HG03521 (cell line): Measurements from ENCODE around the gene CXCR6.

Experiments used
- ATAC-seq: cut with Tn5 transposase; IDR thresholded peaks from one replicate; pipeline ENCODE4 v1.9.1; 2021; ENCODE audit warnings: mild to moderate bottlenecking, moderate library complexity; ENCODE audit not compliant: unreplicated experiment

Gene CXCR6

DNA sequence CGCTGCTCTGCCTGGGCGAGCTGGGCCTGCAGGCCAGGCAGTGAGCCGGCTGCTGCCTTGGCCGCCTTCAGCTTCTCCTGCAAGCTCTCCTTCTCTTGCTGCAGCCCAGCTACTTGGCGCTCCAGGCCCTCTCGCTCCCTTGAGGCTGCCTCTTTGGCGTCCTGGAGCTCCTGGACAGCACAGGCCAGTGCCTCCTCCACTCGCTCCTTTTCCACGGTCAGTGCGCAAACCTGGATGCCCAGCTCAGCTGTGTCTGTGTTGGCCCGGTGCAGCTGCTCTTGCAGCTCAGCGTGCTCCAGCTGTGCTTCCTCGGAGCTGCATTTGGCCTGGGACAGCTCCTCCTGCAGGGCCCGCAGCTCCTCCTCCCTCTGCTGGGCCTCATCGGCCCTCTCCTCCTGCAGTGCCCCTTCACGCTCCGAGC, 23.1 kb downstream of the CXCR6 start:
- no peak for ATAC-seq

DNA sequence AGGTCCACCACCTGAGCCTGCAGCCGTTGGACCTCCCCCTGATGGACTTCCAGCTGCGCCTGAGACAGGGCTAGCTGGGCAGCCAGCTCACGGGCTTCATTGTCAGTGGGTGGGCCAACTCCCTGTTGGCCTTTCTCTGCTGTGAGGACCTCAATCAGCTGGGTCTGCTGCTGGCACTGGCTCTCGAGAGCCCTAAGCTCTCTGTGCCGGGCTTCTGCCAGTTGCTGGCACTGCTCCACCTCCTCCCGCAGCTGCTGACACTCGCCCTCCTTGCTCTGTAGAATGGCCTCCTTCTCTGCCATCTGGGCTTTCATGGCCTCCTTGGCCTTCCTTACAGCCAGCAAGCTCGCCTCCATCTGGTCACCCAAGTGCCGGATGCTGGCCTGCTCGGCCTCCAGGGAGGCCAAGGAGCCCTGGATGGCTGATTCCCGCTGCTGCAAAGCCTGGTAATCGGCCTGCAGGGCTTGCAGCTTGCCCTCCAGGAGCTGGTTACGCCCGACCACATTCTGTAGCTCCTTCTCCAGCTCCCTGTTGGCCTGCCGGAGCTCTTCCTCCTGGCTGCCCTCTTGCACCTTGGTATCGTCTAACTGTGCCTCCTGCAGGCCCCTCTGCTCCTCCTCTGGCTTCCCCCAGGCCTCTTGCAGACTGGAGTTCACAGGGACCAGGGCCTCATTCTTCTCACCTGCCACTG, 23.8 kb downstream of the CXCR6 start:
- no peak for ATAC-seq

DNA sequence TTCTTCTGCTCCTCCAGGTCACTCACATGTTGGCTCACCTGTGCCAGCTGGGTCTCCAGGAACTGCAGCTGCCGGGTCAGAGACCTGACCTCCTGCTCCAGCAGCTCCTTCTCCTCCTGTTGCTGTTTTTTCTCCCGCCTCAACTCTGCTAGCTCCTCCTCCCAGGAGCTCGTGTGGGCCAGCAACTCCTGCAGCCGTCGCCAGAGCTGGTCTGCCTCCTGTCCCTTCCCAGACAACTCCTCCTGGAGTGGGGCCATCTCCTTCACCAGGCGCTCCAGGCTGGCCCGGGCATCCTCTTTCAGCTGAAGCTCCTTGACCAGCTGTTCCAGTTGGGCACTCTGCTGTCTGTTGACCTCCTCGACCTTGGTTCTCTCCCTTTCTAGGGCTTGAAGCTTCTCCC, 24.5 kb downstream of the CXCR6 start:
- no peak for ATAC-seq

DNA sequence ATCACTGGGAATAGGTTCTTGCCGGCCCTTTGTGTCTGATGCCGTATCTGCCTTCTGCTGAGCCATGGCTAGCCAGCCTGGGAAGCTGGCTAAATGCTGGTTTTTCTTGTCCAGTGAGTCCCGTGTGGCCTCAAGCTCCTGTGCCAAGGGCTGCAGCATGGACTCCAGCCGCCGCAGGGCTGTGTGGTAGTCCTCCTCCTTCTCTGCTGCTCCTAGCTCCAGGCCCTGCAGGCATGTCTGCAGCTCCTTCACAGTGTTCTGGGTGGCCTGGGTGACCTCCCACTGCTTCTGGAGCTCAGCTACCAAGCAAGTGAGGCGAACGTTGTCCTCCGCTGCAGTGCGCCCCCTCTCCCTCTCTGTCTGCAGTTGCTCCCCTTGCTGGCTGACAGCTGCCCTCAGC, 24.9 kb downstream of the CXCR6 start:
- no peak for ATAC-seq

DNA sequence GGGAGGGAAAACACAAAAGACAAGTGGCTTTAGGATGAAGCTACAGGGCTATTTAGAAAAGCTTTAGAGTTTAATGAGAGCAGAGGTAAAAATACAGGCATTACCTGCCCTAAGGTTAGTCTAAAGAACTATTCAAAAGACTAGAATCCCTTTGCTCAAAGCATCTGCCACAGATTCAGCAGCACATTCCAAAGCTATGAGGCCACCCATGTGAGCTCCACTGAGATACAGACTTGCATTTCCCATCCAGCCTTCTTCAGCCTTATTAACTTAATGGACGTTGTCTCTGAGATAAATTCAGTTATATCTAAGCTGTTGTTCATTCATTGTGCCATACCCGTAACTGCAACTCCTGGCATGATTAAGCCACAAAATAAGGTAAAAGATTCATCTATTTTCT, 25.4 kb downstream of the CXCR6 start:
- ATAC-seq, result no peak

DNA sequence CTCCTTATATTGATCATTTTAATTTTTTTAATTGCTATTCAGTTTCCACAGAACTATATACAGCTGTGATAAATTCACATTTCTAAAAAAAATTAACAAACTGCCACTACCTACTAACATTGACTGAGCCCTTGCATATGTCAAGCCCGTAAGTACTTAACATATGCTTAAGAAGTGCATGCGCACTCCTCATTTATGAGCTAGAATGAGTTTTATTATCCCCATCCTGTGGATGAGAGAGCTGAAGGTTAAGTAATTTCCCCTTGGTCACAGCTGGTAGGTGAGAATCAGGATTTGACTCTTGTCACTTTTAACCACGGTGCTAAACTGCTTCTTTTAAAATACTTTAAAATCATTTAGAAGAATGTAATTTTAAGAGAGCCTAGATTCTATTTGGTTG, 25.9 kb downstream of the CXCR6 start:
- ATAC-seq, result no peak

DNA sequence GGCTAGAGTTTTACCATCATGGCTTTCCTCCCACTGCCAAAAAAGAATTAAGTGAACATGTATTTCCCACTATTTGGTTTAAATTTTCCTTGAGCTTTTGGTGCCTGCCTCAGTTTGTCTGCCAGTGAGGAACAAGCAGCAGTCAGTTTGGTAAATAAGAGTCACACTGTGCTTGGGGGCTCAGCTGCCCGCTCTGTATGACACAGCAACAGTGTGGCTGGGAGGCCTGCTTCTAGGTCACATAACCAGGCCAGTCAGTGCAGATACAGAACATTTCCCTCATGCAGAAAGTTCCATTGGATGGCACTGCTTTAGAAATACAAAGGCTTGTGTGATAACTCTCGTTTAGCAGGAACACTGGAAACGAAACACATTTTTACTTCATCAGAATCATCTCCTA, 26.7 kb downstream of the CXCR6 start:
- ATAC-seq, result no peak

DNA sequence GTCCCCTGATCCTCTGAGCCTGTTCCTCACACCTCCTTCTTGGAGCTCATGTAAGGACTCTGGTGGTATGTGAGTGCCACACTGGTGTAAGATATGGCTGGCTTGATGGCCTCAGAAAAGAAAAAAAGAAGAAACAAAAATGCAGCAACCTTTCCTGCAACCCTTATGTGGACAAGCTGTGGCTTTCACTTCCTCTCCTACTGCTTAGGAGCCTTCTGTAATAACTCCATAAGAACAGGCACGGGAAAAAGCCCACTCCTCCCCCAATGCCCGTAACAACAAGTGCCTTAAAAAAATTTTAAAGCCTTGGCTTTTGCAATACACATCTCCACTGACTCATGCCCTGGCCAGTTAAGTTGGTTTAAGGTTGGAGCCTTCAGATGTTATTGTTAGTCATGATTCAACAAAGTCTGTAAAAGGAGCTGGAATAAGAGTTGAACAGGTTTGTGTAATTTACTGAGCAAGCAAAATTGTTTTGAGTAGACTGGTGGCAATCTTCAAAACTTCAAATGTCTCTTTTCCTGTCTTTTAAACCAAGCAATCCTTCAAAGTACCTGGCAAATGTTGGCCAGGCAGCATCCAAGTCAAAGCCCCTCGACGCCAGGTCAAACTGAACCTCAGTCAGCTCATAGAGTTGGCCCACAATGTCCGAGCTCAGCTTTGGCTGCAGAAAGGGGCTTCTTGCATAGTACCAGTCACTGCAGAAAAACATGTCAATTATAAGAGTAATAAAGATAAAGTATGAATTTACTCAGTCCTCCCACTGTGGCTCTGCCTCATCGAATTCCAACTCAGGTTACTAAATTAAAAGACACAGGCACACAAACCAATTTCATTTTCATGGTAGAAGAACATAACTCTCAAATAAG, 29.5 kb downstream of the CXCR6 start:
- ATAC-seq, result no peak

DNA sequence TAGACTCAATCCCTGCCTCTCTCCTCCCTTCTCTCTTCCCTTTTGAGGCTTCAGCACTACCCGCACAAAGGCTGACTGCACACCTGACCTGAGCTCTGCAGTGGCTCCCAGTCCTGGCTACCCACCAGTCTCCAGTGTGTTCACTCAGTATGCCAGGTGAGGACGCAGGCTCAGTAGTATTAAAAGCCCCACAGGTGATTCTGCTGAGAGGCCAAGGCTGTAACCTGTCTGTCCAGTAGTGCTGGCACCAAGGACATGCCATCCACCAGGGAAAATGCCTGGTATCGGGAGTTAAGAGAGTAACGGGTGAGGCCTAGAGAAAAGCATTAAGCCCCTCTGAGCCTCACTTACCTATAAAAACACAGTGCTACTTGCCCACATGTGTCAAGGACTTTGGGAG, 31.4 kb downstream of the CXCR6 start:
- no peak for ATAC-seq

DNA sequence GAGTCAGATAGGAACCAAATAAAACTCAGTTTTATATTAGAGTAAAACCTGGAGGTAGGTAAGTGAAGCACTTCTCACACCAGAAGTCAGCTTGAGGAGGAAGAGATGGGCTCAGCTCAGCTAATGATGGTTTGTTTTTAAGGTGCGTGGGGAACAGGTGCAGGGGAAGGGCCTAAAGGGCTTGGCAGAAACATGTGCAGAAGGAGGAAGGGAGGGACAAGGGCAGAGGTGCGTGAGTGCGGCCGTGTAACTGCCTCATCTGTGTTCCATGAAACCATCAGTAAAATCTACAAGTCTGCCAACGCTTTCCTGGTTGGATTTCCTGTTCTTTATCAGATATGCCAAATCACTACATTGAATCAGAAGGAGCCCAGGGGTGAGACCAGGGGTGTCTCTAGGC, 32.4 kb downstream of the CXCR6 start:
- ATAC-seq, result no peak

DNA sequence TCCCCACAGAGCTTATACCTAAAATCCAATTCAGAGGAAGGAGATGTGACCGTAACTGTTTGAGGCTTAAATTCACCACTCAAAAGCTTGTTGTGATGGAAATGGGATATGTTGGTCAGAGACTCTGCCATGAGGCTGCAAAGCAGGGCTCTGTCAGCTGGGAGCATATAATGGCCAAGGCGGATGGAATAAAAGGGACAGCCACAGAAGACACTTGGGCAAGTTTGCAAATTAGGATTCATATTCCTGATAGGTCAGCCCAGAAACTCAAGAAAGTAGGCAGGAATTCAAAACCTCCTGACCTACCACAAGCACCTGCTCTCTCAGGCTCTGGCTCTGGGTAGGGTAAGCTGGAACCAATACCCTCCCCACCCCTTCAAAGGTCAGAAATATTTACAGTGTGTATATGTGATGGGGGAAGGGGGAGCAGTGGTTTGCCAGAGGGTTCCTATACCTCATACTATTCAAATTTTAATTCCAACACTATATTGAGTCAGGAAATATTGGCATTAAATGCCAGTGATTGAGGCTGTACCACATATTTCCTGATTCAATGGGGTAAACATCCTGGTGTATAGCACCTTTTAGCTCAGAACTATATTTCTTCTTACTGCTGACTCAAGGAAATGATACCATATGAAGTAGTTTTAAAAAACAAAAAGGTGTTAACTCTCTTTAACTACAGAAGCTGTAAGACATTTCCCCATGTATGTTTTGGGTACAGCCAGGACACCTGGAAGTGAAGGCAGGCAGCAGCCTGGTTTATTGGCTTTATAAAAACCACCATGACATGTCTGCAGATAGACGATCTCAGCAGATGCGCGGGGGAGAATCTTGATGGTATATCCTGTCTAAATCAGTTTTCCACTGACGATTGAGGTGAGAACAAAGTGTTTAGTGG, 33.2 kb downstream of the CXCR6 start:
- no peak for ATAC-seq

DNA sequence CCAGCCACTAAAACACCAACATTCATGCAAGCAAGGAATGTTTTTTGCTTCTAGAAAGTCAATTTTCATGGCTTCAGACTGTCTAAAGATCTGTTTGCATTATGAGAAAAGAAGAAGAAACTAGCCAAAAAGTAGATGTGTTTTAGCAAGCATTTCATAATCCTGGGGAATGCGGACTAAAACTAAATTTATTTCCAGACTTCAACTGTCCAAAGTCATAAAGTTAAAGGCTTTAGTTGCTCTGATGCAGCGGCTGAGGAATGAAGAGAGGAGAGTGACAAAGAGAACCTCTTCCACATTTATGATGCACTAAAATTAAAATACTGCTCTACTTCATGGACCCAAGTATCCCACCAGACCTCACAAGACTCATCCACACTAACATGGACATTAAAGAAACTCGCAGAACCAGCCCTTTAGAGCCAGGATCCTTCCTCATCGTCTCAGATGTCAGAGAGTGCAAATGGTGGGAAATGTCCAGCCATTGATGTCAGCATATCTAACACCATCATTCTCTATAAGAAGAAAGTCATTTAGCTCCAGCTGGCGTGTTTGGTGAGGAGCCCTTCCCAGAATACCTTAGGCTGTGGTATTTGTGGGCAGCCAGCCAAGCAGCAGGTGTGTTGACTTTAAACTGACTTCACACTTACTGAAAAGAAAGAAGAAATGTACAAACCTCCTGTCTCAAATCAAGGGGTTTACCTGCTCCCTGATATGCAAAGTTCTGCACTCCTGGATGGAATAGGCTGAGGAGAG, 34.9 kb downstream of the CXCR6 start:
- no peak for ATAC-seq

DNA sequence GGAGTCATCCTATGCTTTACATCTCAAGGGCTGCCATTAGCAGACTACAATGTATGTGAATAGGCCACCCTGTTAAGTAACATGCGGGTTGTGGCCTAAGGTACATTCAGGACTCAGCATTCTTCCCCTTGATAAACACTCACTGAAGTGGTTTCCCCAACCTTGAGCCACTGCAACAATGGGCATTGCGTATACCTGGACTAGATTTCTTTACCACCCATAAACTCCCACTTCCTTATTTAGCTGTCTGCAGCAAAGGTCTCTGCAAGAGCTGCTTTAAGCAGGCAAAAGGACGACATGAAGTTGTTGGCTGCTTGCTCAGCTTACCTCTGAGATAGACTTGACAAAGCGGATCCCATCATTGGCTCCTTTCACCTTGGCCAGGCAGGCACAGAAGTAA, 36.1 kb downstream of the CXCR6 start:
- ATAC-seq, result no peak

DNA sequence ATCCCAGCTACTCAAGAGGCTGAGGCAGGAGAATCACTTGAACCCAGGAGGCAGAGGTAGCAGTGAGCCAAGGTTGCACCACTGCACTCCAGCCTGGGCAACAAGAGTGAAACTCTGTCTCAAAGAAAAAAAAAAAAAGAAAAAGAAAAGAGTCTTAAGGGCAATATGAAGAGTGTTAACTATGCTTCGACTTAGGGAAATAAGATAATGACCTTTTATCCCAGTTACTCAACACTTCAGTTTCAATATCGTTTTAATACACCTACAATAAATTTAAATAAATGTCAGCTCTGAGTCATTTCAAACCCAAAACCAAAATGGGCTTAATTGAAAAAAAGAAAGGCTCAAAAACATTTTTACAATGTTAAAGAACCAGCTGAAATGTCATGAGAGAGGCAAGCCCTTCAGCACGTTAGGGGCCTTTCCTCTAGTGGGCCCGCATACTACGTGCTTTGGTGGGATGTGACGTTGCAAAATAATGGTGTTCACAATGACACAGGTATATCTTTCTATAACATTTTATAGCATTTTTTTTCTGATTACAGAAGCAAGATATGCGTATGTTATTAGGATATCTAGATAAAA, 37.1 kb downstream of the CXCR6 start:
- no peak for ATAC-seq

DNA sequence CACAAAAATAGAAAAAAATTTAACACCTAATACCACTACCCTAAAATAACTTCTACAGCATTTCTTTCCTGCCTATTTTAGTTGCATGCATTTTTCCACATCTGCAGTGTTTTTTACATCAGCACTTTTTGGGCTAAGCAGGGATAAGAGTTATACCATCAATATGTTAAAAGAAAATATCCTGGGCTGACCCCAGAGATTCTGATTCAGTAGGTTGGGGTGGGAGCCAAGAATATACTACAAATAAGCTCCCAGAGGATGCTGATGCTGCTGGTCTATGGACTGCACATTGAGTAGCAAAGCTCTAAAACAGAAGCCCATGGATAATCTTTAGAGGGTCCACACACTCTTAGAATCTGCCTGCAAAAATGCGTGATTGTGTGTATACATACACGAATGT, 37.6 kb downstream of the CXCR6 start:
- no peak for ATAC-seq

DNA sequence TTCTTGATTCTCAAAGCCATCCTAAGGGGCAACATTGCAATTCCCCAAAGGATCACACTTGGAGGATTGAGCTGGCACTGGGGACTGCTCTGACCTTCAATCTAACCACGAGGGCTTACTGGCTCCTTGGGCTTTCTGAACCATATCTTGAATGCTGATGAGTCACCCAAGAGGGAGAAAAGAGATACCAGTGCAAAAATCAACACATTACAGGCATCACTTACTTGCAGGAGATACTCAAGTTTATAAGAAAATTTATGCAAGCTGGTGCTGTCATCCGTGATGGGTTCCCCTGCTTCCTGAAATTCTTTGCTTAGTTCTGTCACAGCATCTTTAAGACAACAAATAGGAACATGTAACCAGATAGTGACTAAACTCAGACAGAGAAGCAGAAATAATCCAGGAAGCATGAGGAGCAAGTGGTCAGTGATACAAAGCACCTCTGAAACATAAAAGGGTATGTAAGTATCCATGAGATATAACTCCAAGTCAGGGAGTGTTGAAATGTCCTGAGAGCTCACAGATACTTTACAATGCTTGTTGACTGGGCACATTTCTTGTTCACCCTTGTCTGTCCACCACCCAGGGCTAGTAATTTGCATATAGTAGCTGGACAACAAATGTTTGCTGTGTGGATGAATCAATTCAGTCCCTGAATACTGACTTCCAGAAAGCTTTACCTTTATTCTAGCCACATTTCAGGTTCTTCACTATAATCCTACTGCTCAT, 38.2 kb downstream of the CXCR6 start:
- no peak for ATAC-seq

DNA sequence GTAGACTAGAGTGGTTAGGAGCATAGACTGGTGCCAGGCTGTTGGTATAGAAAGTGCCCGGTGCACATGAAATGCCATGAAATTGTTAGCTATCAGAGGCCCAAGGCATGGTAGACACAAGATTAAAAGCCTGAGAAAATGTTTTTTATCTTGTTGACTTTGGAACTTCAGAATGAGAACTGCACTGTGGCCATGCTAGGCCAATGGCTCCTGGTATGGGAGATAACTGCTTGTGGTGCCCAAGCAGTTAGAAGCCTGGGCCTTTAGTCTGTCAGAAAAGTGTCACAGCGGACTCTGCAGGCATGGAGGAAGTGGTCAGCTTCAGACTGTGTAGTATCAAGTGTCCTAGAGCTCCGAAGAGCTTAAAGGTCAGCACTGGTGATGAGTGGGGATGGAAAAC, 40.5 kb downstream of the CXCR6 start:
- ATAC-seq, result no peak

DNA sequence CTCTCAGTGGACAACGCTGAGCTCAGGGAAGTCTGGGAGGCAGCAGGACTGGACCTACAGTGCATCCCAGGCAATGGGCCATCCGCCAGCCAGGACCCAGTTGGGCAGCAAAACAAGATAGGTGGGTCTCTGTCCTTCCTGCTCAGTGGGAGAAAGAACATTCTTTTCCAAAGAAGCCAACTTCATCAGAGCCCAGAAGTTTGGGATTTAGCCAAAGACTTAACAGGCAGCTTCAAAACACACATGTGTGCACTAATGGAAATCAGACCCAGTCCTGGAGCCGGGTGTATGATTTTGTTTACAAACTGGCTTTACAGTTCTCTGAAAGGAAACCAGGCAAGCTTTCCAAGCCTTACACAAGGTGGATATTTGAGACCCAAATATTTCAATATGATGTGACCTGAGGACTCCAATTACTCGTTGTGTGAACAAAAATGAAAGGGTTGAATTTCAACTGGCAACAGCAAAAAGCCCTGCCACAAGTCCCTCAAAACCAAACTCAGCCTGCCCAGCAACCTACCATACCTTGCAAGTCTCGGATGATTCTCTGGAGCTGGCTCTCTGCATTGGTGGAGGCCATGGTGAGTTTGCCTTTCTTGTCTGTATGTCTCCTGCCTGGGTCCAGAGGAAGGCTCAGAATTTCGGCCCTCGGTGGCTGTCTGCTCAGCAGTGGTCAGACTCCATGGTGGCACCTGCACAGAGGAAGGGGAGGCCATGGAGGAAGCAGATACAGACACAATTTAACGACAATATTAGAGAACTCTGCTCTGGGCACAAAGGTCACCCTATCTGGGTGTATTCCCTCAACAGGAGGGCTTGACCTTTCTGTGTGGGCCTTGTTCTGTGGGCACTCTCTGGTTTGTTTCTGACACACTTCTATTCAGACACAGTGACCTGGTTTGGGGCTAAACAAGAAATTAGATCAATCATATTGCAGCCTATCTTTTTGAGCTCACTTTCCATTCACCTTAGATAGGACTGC, 41.4 kb downstream of the CXCR6 start:
- ATAC-seq, result no peak
